IMR-90 (cell line): ENCODE results near the gene AKAP13. TPM values are rescaled to one million over a fixed set of nuclear protein-coding genes. Genes with fewer than 3 reads are reported as not detected.

Source experiments
- CTCF ChIP-seq: conservative IDR thresholded peaks from 2 replicates; pipeline ENCODE4 v1.5.1; 2012; ENCODE audit warnings: mild to moderate bottlenecking, low read depth, low read length, improper control_type of control experiment
- MAZ ChIP-seq: IDR thresholded peaks from 2 replicates; pipeline ENCODE4 v1.6.1; 2012; ENCODE audit warnings: low read depth, mild to moderate bottlenecking, low read length, improper control_type of control experiment, moderate library complexity, borderline replicate concordance
- MXI1 ChIP-seq: IDR thresholded peaks from 2 replicates; pipeline ENCODE4 v1.6.1; 2012; ENCODE audit warnings: low read depth, mild to moderate bottlenecking, low read length, moderate library complexity, borderline replicate concordance
- NFE2L2 ChIP-seq: fragments of 150-350 bp; IDR thresholded peaks from 2 replicates; pipeline ENCODE4 v1.6.1; 2016; ENCODE audit warnings: low read depth, mild to moderate bottlenecking, low read length
- SMC3 ChIP-seq: fragments of 150-350 bp; IDR thresholded peaks from 2 replicates; pipeline ENCODE4 v1.6.1; 2016; ENCODE audit warnings: low read depth, mild to moderate bottlenecking, antibody characterized with exemption, low read length, moderate library complexity
- polyA plus RNA-seq, 3 experiments: library from polyadenylated mRNA; depleted of rRNA; stranded (reverse); fragments of >200 nt; gene quantifications; 2 replicates each; pipeline ENCODE4 v1.2.3, GENCODE V29; 2012; ENCODE audit warnings: low replicate concordance in 1 of 3
- total RNA-seq: library from RNA; depleted of rRNA; stranded (reverse); fragments of >200 nt; gene quantifications from 2 replicates; pipeline ENCODE4 v1.2.3, GENCODE V29; 2012

AKAP13 gene
- total and polyA plus RNA-seq, 2 of the 4 experiments (the other 2 are of a cell fraction) = 10.4 to 46.4 TPM

GRCh38 chr15:85623315-85624049 is 243.1 kb downstream of the AKAP13 start (continued):
- TF ChIP-seq MAZ = no peak
- no peak for TF ChIP-seq CTCF
- TF ChIP-seq SMC3 = no peak
- no peak for TF ChIP-seq NFE2L2
- TF ChIP-seq MXI1 = no peak
